GM12872 (cell line): Measurements from ENCODE around the gene ZNF827.

Experiments used
- TF ChIP-seq, protein P1 (sequence below): IDR thresholded peaks from 3 replicates; pipeline ENCODE4 v1.5.1; 2011; ENCODE audit warnings: low read depth, mild to moderate bottlenecking, low read length, moderate library complexity; ENCODE audit not compliant: insufficient read depth

ZNF827 gene

DNA sequence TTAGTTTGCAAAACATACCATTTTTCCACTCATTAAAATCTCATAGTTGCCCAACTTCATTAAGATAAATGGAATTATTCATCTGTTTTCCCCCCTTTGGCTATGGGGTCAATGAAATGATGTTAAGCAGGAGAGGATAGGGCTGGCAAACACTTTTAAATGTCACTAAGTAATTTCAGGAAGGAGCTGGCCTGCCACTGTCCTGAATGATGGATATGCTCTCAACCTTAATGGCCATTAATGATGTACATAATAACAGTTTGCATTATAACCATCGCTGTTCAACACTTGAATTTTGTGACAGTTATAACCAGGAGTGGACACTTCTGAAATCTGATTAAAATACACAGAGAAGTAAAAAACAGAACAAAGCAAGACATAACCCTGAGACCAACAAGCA lies 181.4 kb downstream of the ZNF827 start:
- TF ChIP-seq, protein P1, sequence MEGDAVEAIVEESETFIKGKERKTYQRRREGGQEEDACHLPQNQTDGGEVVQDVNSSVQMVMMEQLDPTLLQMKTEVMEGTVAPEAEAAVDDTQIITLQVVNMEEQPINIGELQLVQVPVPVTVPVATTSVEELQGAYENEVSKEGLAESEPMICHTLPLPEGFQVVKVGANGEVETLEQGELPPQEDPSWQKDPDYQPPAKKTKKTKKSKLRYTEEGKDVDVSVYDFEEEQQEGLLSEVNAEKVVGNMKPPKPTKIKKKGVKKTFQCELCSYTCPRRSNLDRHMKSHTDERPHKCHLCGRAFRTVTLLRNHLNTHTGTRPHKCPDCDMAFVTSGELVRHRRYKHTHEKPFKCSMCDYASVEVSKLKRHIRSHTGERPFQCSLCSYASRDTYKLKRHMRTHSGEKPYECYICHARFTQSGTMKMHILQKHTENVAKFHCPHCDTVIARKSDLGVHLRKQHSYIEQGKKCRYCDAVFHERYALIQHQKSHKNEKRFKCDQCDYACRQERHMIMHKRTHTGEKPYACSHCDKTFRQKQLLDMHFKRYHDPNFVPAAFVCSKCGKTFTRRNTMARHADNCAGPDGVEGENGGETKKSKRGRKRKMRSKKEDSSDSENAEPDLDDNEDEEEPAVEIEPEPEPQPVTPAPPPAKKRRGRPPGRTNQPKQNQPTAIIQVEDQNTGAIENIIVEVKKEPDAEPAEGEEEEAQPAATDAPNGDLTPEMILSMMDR = no peak

- TF ChIP-seq, protein P1 = no peak
Observed at GRCh38 chr4:145756244-145756643, 182.4 kb downstream of the ZNF827 start.

DNA sequence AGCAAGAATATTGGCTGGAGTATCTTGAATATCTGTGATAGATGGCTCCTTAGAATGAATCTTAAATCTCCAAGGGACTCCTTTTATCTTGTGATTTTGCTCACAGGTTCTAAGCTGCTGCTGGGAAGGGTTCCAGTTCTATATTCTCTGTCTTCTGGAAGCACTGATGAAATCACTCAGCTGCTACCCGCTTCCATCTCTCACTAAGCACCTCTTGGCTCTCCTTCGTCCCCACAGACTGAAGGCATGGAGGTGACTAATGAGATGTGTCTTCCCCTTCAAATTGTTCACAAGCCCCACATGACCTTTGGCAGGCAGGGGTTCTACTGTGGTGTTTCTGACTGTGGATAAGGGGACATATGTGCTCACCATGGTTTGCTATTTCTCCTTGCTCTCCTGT lies 182.8 kb downstream of the ZNF827 start:
- TF ChIP-seq, protein P1 = no peak

DNA sequence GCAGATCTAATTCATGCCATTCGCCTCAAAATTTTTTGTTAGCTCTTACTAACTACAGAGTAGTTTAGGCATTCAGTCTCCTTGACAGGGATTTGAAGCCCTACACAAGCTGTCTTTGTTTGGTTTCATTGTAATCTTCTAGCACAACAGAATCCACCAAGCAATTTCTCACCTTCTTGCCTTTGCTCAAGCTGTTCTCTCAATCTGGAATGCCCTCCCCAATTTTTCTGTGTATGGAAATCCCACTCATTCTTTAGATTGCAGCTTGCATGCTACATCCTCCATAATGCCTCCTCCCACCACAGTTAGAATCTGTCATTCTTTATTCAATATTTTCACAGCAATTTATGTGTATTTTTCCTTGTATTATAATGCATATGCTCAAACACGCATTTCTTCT lies 195.0 kb downstream of the ZNF827 start:
- TF ChIP-seq, protein P1 = no peak

DNA sequence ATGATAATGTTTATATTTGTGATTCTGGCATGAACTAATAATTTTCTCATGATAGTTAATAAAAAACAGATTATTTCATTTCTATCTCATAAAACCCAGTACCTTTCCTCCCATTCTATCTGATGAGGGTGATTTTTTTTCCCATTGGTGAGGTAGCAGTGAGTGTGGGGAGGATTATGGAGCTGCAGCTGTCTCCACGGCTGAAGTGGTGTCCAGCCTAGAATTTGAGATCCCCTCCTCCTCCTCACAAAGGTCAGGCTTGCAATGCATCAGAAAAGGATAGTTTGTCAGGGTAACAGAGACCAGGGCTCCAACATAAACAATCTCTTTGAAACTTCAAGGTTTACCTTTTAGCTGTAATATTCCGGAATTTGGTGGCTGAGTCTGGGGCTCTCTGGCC lies 197.8 kb downstream of the ZNF827 start:
- TF ChIP-seq, protein P1 = no peak

GRCh38 chr4:145739845-145740244 lies 198.8 kb downstream of the ZNF827 start:
- TF ChIP-seq, protein P1 = no peak

DNA sequence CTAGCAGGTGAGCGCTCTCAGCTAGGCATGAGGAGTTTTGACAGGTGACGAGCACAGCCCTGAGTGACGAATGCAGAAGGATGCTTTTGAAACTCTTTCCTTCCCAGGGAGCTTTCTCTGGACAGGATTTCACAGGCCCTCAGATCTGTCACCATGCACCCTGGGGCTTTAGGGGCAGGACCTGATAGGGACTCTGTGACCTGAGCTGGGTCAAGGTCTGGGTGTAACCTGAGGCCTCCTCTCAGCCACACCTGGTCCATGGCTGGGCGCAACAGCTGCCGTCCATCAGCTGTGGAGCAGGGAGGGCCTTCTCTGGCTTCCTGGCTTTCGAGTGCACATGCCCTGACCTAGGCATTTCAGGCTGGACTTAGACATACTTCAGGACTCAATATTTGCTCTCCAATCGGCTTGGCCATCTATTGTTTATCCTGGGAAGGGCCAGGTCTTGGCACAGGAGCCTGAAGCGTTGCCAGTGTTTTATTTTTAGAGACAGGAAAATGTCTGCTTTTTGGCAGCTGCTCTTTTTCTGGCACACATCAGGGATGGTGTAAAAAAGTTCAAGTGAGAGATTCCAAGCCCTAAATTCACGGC lies 202.3 kb downstream of the ZNF827 start:
- TF ChIP-seq, protein P1 = no peak

- TF ChIP-seq, protein P1 = no peak
Observed at GRCh38 chr4:145735827-145736226, 202.8 kb downstream of the ZNF827 start.
